Body of pancreas (tissue), 4 donors: Measurements from ENCODE around the gene GNS. TPM values are rescaled to one million over a fixed set of nuclear protein-coding genes. Genes with fewer than 3 reads are reported as not detected.

Experiments used
- ATAC-seq: fragments of 150-250 bp; one replicate; pipeline ENCODE4 v1.9.1; 2016
- DNase-seq, 4 donors: peaks; one replicate each; pipeline ENCODE4 v3.0.0-alpha.2; 2019
- H3K27ac ChIP-seq, 4 donors: fragments of 200-600 bp; sonication (generic); 1 replicate in 3 of 4; 2 replicates in 1 of 4; pipeline versions ENCODE4 v1.5.1 to v1.6.1; 2016 to 2019; ENCODE audit warnings: mild to moderate bottlenecking in 1 of 4, mixed read lengths in 1 of 4, moderate library complexity in 1 of 4
- H3K27me3 ChIP-seq, 2 donors: fragments of 200-600 bp; sonication (generic); one replicate each; pipeline ENCODE4 v1.6.0; 2016; ENCODE audit warnings: mild to moderate bottlenecking in 1 of 2
- H3K36me3 ChIP-seq, 2 donors: fragments of 200-600 bp; sonication (generic); replicated peaks in 1 of 2; 2 replicates each; pipeline ENCODE4 v1.5.1; 2016; ENCODE audit warnings: low read depth in 2 of 2; ENCODE audit not compliant: insufficient read depth in 1 of 2
- H3K4me1 ChIP-seq: fragments of 200-600 bp; sonication (generic); one replicate; pipeline ENCODE4 v1.6.0; 2016
- H3K4me3 ChIP-seq, 2 donors: fragments of 200-600 bp; sonication (generic); 1 replicate in 1 of 2; 2 replicates in 1 of 2; pipeline ENCODE4 v1.5.1; 2016 to 2019
- H3K9me3 ChIP-seq, 3 donors: fragments of 200-600 bp; sonication (generic); 1 replicate in 2 of 3; 2 replicates in 1 of 3; pipeline ENCODE4 v1.5.1; 2016
- POLR2A ChIP-seq, 3 donors: fragments of 450-650 bp; IDR thresholded peaks; one replicate each; pipeline ENCODE4 v1.6.1; 2016; ENCODE audit warnings: antibody characterized with exemption in 3 of 3, mild to moderate bottlenecking in 2 of 3
- WGBS, 2 donors: methylation state at CpG; one replicate each; pipeline ENCODE4 v1.1.5; 2017; 5-methylcytosine and 5-hydroxymethylcytosine counted together
- intact Hi-C: fragments of 100-400 bp; cut with DNase I; formaldehyde crosslinking; loops from one replicate; pipeline ENCODE4 v1.15.1; 2023
- total RNA-seq, 2 donors: library from RNA; depleted of rRNA; stranded (reverse); fragments of >200 nt; gene quantifications; one replicate each; pipeline ENCODE4 v1.1.0, GENCODE V29; 2016
- TF ChIP-seq, protein P1 (sequence below), 7 experiments: fragments of 450-650 bp in 4 of 7; fragments of 200-600 bp in 3 of 7; sonication (generic) in 3 of 7; IDR thresholded peaks; one replicate each; pipeline ENCODE4 v1.5.1; 2016 to 2019; ENCODE audit warnings: antibody characterized with exemption in 7 of 7

The GNS gene
- total RNA-seq, 2 donors from 2014 or later: 29.3 to 43.1 TPM

- intact Hi-C loops: no loop called here
- 74 to 83% methylated on average over 2 of the region's 2 CpGs for WGBS, 2 donors
- Histone ChIP-seq H3K36me3 (peaks cover 2 to 4% of the 10 kb centered on the region in 2 donors), H3K27ac (peak overlapping the region in 1 of 4 donors; percentile 26), H3K4me1 (no peaks in the 10 kb centered on the region), H3K4me3 (no peak overlapping the region), H3K9me3 (no peaks in the 10 kb centered on the region), H3K27me3 (no peaks in the 10 kb centered on the region)
- DNase-seq (no peak), ATAC-seq (no peak)
- TF ChIP-seq, protein P1, sequence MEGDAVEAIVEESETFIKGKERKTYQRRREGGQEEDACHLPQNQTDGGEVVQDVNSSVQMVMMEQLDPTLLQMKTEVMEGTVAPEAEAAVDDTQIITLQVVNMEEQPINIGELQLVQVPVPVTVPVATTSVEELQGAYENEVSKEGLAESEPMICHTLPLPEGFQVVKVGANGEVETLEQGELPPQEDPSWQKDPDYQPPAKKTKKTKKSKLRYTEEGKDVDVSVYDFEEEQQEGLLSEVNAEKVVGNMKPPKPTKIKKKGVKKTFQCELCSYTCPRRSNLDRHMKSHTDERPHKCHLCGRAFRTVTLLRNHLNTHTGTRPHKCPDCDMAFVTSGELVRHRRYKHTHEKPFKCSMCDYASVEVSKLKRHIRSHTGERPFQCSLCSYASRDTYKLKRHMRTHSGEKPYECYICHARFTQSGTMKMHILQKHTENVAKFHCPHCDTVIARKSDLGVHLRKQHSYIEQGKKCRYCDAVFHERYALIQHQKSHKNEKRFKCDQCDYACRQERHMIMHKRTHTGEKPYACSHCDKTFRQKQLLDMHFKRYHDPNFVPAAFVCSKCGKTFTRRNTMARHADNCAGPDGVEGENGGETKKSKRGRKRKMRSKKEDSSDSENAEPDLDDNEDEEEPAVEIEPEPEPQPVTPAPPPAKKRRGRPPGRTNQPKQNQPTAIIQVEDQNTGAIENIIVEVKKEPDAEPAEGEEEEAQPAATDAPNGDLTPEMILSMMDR (IDR thresholded peaks at IDR 0.05): no peak
- TF ChIP-seq POLR2A (IDR thresholded peaks at IDR 0.05): no peak
Observed at GRCh38 chr12:64729909-64730587, 29.2 kb downstream of the GNS start.

- 92 to 93% methylated on average over 6 to 11 of the region's 11 CpGs for whole genome bisulfite sequencing, 2 donors
- intact Hi-C loops: no loop called here
- TF ChIP-seq POLR2A (IDR thresholded peaks at IDR 0.05): no peak
- TF ChIP-seq, protein P1 (IDR thresholded peaks at IDR 0.05): no peak
- H3K4me3 ChIP-seq: no peak overlapping the region
- H3K36me3 ChIP-seq: peaks cover 4 to 22% of the 10 kb centered on the region in 2 donors
- H3K27ac ChIP-seq: no peak overlapping the region
- no peak for ATAC-seq
- no peaks in the 10 kb centered on the region for H3K9me3 ChIP-seq
- DNase-seq: no peak
- H3K27me3 ChIP-seq: no peaks in the 10 kb centered on the region
- no peaks in the 10 kb centered on the region for H3K4me1 ChIP-seq
Observed at GRCh38 chr12:64724201-64724745, 34.9 kb downstream of the GNS start.

DNA sequence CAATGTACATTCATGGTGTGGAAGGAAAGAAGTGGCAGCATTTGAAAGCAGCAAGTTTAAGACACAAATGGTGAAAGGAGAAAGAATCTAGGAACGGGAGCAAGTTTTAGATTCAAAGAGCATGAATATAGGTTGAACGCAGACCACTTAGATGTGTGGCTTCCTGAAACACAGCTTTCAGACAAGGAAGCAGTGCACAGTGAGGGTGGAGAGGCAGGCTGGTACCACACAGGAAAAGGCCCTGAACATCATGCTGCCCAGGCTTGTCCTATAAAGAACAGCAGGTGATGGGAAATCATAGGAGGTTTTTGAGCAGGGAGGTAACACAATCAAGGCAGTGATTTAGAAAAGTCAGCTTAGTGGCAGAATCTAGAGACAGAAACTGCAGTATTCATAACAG lies 35.6 kb downstream of the GNS start:
- TF ChIP-seq, protein P1 (IDR thresholded peaks at IDR 0.05): no peak
- TF ChIP-seq POLR2A (IDR thresholded peaks at IDR 0.05): no peak
- Histone ChIP-seq H3K4me3 (no peak overlapping the region), H3K36me3 (peaks cover 4 to 22% of the 10 kb centered on the region in 2 donors), H3K4me1 (no peaks in the 10 kb centered on the region), H3K27ac (no peak overlapping the region), H3K9me3 (no peaks in the 10 kb centered on the region), H3K27me3 (no peaks in the 10 kb centered on the region)
- WGBS, 2 donors: 93 to 98% methylated on average over 2 of the region's 2 CpGs
- no peak for DNase-seq
- ATAC-seq: no peak
- intact Hi-C loops: no loop called here

DNA sequence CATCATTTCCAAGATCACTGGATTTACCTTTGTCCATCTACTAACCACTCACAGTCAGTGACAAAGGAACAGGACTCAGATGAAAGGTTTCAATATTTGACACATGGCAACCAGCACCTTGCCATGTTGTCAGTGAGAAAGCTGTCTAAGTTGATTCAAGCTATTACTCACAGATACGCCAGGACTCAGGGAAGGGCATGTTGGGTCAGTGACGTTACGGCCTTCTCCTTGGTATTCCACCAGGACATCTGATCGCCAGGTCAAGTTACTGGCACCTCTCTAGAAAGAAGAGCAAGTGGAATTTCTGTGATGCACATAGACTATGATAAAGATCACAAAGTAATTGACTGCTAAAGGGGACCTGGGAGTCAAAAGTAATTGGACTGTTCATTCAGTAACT lies 36.4 kb downstream of the GNS start:
- DNase-seq (no peak), ATAC-seq (no peak)
- intact Hi-C loops: no loop called here
- Histone ChIP-seq H3K27me3 (no peaks in the 10 kb centered on the region), H3K36me3 (peaks cover 4 to 22% of the 10 kb centered on the region in 2 donors), H3K4me1 (no peaks in the 10 kb centered on the region), H3K27ac (no peak overlapping the region), H3K9me3 (no peaks in the 10 kb centered on the region), H3K4me3 (no peak overlapping the region)
- TF ChIP-seq, protein P1 (IDR thresholded peaks at IDR 0.05): no peak
- TF ChIP-seq POLR2A (IDR thresholded peaks at IDR 0.05): no peak
- 91 to 95% methylated on average over 4 of the region's 4 CpGs for WGBS, 2 donors

DNA sequence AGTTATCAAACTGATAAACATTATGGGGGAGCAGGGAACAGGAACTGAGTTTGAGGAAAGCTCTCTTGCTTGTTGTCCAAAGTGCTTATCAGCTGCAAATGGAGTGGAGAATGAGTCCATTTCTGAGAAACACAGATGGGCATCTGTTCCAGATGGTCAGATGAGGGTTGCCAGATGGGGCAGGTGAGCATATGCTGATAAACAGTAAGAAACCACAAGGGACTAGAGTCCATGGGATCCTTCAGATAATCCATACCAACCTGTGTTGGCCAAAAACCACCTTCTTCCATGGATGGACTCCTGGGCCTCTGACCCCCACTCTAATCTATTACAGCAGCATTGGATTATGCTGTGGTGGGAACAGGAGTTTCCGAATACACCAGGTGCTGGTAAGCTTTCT lies 38.3 kb downstream of the GNS start:
- WGBS, 2 donors: 92 to 94% methylated on average over 1 of the region's 1 CpG

More for the DNA sequence above, 38.3 kb downstream of the GNS start:
- H3K4me3 ChIP-seq: no peak overlapping the region
- no peaks in the 10 kb centered on the region for H3K27me3 ChIP-seq
- no peak for TF ChIP-seq POLR2A (IDR thresholded peaks at IDR 0.05)
- TF ChIP-seq, protein P1 (IDR thresholded peaks at IDR 0.05): no peak
- no peak overlapping the region for H3K27ac ChIP-seq
- peaks cover 0 to 28% of the 10 kb centered on the region in 2 donors for H3K36me3 ChIP-seq
- no peaks in the 10 kb centered on the region for H3K9me3 ChIP-seq
- intact Hi-C loops: no loop called here
- no peak for DNase-seq
- no peak for ATAC-seq
- no peaks in the 10 kb centered on the region for H3K4me1 ChIP-seq
